Ascending aorta (tissue), 2 donors: ENCODE results near the gene ZNF629. TPM values are rescaled to one million over a fixed set of nuclear protein-coding genes. Genes with fewer than 3 reads are reported as not detected.

Source experiments
- DNase-seq, 2 donors: peaks; one replicate each; pipeline ENCODE4 v3.0.0-alpha.2; 2019; ENCODE audit warnings: low spot score in 2 of 2
- H3K27ac ChIP-seq, 2 donors: fragments of 200-600 bp; sonication (generic); one replicate each; pipeline ENCODE4 v1.5.1; 2016 to 2017; ENCODE audit warnings: mild to moderate bottlenecking in 1 of 2
- H3K27me3 ChIP-seq: fragments of 200-600 bp; sonication (generic); one replicate; pipeline ENCODE4 v1.5.1; 2017
- H3K36me3 ChIP-seq, 2 donors: fragments of 200-600 bp; sonication (generic); one replicate each; pipeline ENCODE4 v1.5.1; 2016
- H3K4me1 ChIP-seq, 2 donors: fragments of 200-600 bp; sonication (generic); one replicate each; pipeline ENCODE4 v1.5.1; 2016 to 2017; ENCODE audit warnings: mild to moderate bottlenecking in 1 of 2
- H3K4me3 ChIP-seq, 2 donors: fragments of 200-600 bp; sonication (generic); one replicate each; pipeline ENCODE4 v1.5.1; 2016 to 2017; ENCODE audit warnings: mild to moderate bottlenecking in 1 of 2
- H3K9me3 ChIP-seq, 2 donors: fragments of 200-600 bp; sonication (generic); one replicate each; pipeline ENCODE4 v1.5.1; 2016
- intact Hi-C: fragments of 100-400 bp; cut with DNase I; formaldehyde crosslinking; loops from one replicate; pipeline ENCODE4 v1.15.1; 2023
- total RNA-seq: library from RNA; depleted of rRNA; stranded (reverse); fragments of >200 nt; gene quantifications from one replicate; pipeline ENCODE4 v1.1.0, GENCODE V29; 2016
- TF ChIP-seq, protein P1 (sequence below), 3 experiments: fragments of 200-600 bp in 2 of 3; fragments of 450-650 bp in 1 of 3; sonication (generic) in 2 of 3; IDR thresholded peaks; one replicate each; pipeline ENCODE4 v1.5.1; 2016 to 2019; ENCODE audit warnings: antibody characterized with exemption in 3 of 3, mild to moderate bottlenecking in 1 of 3, moderate library complexity in 1 of 3

ZNF629 gene
- total RNA-seq, 1 donor from 2014 or later = 12.3 TPM

DNA sequence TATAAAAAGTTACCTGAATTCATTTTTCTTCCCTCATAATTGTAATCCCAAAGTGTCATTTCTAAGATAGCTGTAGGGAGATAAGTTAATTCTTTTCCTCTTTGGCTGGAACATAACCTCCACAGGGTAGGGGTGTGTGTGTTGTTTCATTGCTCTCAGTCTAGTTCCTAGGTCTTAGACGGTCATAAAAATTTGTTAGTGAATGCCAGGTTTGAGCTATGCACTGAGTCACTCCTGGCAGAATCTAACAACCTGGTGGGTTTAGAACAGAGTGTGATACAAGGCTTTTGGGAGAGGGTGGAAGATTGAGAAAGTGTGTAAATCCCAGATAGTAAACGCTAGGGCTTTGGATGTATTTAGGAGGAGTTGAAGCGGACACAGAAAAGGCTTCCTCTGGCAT, 39.7 kb downstream of the ZNF629 start:
- peaks cover 17% of the 10 kb centered on the region in 2 donors for H3K36me3 ChIP-seq
- intact Hi-C loops = loop anchor here (5.0 kb wide), 1 partner anchor 90 kb away; the partner anchor contains the start of gene FBRS

DNA sequence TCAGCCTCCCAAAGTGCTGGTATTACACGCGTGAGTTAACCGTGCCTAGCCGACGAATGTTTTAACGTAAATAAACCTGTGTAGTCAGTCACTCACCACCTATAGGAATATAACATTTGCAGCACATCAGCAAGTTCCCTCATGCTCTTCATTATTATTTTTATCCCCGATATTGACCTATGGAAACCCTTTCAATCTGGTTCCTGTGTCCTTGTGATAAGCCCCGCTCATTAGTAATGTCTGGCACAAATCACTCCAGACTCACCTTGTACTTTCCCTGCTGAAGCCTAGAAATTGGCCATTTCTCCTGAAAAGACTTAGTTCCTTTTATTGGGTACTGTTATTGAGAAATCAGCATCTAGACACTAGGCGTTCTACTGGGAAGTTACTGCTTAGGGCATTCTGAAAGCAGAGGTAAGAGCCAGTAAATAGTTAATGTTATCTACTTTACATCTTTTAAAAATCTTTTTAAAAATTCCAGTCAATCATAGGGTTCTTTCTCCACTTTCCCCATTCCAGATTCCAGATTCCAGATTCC, 40.3 kb downstream of the ZNF629 start:
- intact Hi-C loops = loop anchor here (5.0 kb wide), 1 partner anchor 89 kb away; the partner anchor contains the start of gene FBRS
- no peaks in the 10 kb centered on the region for H3K27me3 ChIP-seq
- H3K9me3 ChIP-seq = no peaks in the 10 kb centered on the region
- H3K36me3 ChIP-seq = peaks cover 17% of the 10 kb centered on the region in 2 donors
- TF ChIP-seq, protein P1, sequence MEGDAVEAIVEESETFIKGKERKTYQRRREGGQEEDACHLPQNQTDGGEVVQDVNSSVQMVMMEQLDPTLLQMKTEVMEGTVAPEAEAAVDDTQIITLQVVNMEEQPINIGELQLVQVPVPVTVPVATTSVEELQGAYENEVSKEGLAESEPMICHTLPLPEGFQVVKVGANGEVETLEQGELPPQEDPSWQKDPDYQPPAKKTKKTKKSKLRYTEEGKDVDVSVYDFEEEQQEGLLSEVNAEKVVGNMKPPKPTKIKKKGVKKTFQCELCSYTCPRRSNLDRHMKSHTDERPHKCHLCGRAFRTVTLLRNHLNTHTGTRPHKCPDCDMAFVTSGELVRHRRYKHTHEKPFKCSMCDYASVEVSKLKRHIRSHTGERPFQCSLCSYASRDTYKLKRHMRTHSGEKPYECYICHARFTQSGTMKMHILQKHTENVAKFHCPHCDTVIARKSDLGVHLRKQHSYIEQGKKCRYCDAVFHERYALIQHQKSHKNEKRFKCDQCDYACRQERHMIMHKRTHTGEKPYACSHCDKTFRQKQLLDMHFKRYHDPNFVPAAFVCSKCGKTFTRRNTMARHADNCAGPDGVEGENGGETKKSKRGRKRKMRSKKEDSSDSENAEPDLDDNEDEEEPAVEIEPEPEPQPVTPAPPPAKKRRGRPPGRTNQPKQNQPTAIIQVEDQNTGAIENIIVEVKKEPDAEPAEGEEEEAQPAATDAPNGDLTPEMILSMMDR (IDR thresholded peaks at IDR 0.05) = no peak
- no peak for DNase-seq
- H3K4me3 ChIP-seq = no peak overlapping the region
- peaks cover 11% of the 10 kb centered on the region in 2 donors for H3K4me1 ChIP-seq
- H3K27ac ChIP-seq = peak overlapping the region; percentile 41 to 87

More for the DNA sequence above, 39.7 kb downstream of the ZNF629 start:
- Histone ChIP-seq H3K9me3 (no peaks in the 10 kb centered on the region), H3K4me3 (peak overlapping the region; percentile 64 to 99), H3K27me3 (no peaks in the 10 kb centered on the region), H3K4me1 (peaks cover 7 to 8% of the 10 kb centered on the region in 2 donors), H3K27ac (peak overlapping the region; percentile 87)
- TF ChIP-seq, protein P1 (IDR thresholded peaks at IDR 0.05) = no peak
- DNase-seq = no peak

DNA sequence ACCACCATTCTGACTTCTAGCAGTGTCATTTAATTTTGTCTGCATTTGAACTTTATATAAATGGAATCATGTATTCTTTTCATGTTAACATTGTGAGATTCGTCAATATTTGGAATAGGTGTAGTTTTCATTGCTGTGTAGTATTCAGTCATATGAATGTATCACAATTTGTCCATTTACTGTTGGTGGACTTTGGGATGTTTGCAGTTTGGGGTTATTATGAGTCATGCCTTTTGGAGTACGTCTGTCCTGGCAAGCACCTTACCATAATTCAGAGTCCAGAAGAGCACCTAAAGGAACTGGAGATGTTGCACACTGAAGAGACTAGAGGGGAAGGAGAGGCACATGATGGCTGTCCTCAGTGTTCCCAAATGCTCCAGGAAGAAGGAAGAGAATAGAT, 41.9 kb downstream of the ZNF629 start:
- TF ChIP-seq, protein P1 (IDR thresholded peaks at IDR 0.05) = no peak
- Histone ChIP-seq H3K9me3 (no peaks in the 10 kb centered on the region), H3K4me1 (peaks cover 17 to 26% of the 10 kb centered on the region in 2 donors), H3K27ac (no peak overlapping the region), H3K27me3 (no peaks in the 10 kb centered on the region), H3K36me3 (peaks cover 9% of the 10 kb centered on the region in 2 donors), H3K4me3 (no peak overlapping the region)
- no peak for DNase-seq
- intact Hi-C loops = loop anchor here (5.0 kb wide), 1 partner anchor 88 kb away; the partner anchor contains the start of gene FBRS

DNA sequence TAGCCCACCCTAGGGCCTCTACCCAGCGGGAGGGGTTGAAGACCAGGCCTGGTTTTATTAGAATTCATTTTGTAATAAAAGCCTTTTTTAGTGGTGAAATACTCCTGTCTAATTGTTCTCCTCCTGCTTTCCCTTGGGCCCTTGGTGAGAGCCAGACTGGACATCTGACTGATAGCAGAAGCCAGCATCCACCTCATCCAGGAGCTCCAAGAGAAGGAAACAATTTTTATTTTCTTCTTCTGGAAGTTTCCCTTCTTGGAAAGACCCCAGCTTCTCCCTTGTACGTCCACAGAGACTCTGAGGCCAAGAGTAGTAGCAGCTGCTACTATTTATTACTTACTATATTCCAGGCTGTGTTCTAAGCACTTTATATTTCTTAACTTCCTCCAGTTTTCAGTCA, 42.8 kb downstream of the ZNF629 start:
- TF ChIP-seq, protein P1 (IDR thresholded peaks at IDR 0.05) = no peak
- no peak for DNase-seq
- no peaks in the 10 kb centered on the region for H3K9me3 ChIP-seq
- intact Hi-C loops = no loop called here
- no peak overlapping the region for H3K27ac ChIP-seq
- H3K36me3 ChIP-seq = peaks cover 12 to 14% of the 10 kb centered on the region in 2 donors
- H3K27me3 ChIP-seq = no peaks in the 10 kb centered on the region
- peaks cover 17 to 29% of the 10 kb centered on the region in 2 donors for H3K4me1 ChIP-seq
- no peak overlapping the region for H3K4me3 ChIP-seq

DNA sequence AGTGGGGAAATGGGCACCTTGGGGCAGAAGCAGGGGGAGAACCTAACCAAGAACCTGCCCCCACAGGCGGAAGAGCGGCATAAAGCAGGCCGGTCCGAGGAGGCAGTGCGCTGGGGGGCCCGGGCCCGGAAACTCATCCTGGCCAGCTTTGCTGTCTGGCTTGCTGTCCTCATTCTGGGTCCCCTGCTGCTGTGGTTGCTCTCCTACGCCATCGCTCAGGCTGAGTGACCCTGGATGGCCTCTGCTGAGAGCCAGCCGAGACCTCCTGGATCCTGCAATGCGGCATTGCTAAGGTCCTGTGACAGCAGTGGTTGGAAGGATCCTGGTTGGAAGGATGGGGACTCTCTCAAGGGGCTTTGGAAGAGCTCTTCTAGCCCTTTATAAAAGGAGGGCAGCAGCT, 43.3 kb downstream of the ZNF629 start:
- Histone ChIP-seq H3K9me3 (no peaks in the 10 kb centered on the region), H3K27me3 (no peaks in the 10 kb centered on the region), H3K4me3 (no peak overlapping the region), H3K4me1 (peaks cover 17 to 29% of the 10 kb centered on the region in 2 donors), H3K36me3 (peaks cover 17 to 18% of the 10 kb centered on the region in 2 donors), H3K27ac (no peak overlapping the region)
- no peak for DNase-seq
- TF ChIP-seq, protein P1 (IDR thresholded peaks at IDR 0.05) = no peak
- intact Hi-C loops = no loop called here
